Sigmoid colon (tissue), 3 donors: ENCODE results near the gene ARHGAP10.

Experiments
- CTCF ChIP-seq, 4 experiments: fragments of 450-650 bp in 3 of 4; fragments of 200-600 bp in 1 of 4; IDR thresholded peaks; one replicate each; pipeline ENCODE4 v1.5.1; 2016 to 2019; ENCODE audit warnings: antibody characterized with exemption in 4 of 4, mild to moderate bottlenecking in 3 of 4, moderate library complexity in 2 of 4
- POLR2A ChIP-seq, 2 donors: fragments of 450-650 bp; IDR thresholded peaks; one replicate each; pipeline ENCODE4 v1.6.1; 2016; ENCODE audit warnings: antibody characterized with exemption in 2 of 2, mild to moderate bottlenecking in 2 of 2, moderate library complexity in 2 of 2

DNA sequence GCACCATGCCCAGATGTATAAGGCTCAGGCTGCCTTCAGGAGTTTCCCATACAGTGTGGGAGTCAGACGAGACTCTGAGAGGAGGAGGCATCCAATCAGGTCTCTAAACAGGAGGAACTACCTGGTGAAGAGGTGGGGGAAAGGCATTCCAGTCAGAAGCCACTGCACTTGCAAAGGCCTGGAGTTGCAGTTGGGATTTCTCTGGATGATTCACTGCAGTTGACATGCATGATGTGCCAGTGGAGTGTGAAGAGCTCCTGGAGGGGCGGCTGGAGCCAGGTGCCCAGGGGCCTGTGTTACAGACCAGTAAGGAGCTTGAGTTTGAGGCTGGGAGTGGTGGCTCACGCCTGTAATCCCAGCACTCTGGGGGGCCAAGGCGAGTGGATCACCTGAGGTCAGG lies 339.1 kb downstream of the ARHGAP10 start:
- TF ChIP-seq CTCF (IDR thresholded peaks at IDR 0.05) (no peak), POLR2A (IDR thresholded peaks at IDR 0.05) (no peak)
